Measurements from ENCODE around the gene APMAP. TPM values are rescaled to one million over a fixed set of nuclear protein-coding genes. Genes with fewer than 3 reads are reported as not detected.

APMAP gene
- total RNA-seq, 1 experiment from 2014 or later, result 67.8 TPM

DNA sequence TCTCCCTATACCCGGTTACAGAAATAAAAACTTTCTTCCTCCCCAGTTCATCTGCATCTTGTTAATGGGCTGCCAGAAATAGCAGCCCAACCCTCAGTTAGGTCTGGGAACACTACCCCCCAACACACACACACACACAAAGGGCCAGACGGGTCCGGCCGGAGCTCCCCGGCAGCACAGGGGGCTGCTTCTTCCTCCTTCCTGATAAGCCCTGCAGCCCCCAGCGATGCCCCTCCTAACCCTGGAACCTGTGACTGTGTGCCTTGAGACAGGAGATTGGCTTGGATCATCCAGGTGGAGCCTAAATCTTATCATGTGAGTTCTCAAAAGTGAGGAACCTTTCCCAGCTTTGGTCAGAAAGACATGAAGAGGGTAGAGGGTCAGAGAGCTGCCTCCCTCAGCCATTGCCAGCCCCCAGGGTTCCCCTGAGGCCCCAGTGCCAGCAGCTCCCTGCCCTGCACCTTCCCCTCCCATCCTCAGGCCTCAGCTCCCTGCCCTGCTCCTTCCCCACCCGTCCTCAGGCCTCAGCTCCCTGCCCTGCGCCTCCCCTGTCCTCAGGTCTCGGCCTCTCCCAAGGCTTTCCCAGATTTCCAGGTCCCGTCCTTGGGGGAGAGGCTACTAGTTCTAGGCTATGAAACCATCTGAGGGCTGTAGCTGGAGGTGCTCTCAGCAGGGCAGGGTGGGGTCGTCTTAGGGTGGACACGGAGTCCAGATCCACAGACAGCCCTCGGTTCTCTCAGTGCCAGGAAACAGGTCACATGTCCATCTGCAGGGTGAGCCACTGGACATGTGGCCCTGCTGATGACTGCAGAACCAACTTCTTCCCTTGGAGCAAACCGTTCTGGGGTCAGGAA, 77.9 kb downstream of the APMAP start:
- no peaks in the 10 kb centered on the region for H3K79me1 ChIP-seq (ENCODE audit: insufficient read depth, low read depth, low read length, poor library complexity, severe bottlenecking)
- H4K20me1 ChIP-seq (ENCODE audit: control insufficient read depth, insufficient read depth, insufficient read length), result no peaks in the 10 kb centered on the region
- H4K5ac ChIP-seq (ENCODE audit: insufficient read length, low read depth, low read length), result no peak overlapping the region
- H3K9me3 ChIP-seq (ENCODE audit: control insufficient read depth, low read depth, low read length), result no peaks in the 10 kb centered on the region
- H3K27ac ChIP-seq (ENCODE audit: insufficient read length, low read depth, low read length), result no peak overlapping the region
- H3K23me2 ChIP-seq (ENCODE audit: insufficient read length, low read depth, low read length, poor library complexity, severe bottlenecking), result no peaks in the 10 kb centered on the region
- H3K27ac Mint-ChIP-seq, result no peak overlapping the region
- H2AFZ ChIP-seq (ENCODE audit: low read length), result no peak overlapping the region
- no peak overlapping the region for H4K91ac ChIP-seq (ENCODE audit: insufficient read length, low read depth, low read length)
- 0 out of 2 replicates have a peak, but pooled peaks cover 6% of the 10 kb centered on the region for H3K4me1 ChIP-seq (ENCODE audit: insufficient read depth, low read length)
- H4K8ac ChIP-seq (replicated peaks; ENCODE audit: insufficient read length, low read depth, low read length), result no peak overlapping the region
- peaks cover 18 to 19% of the 10 kb centered on the region in 2 experiments for H3K4me1 Mint-ChIP-seq
- 0 out of 7 replicates have a peak, but pooled peaks cover 0 to 4% (median 0%) of the 10 kb centered on the region in 3 experiments for H3K36me3 Mint-ChIP-seq (ENCODE audit: insufficient read depth in 1 of 3, low read depth in 3 of 3)
- peak overlapping the region; percentile 61 for H3K18ac ChIP-seq (ENCODE audit: insufficient read length, low read depth, low read length)
- H2BK15ac ChIP-seq (ENCODE audit: low read depth, low read length), result no peak overlapping the region
- TF ChIP-seq, protein P1, sequence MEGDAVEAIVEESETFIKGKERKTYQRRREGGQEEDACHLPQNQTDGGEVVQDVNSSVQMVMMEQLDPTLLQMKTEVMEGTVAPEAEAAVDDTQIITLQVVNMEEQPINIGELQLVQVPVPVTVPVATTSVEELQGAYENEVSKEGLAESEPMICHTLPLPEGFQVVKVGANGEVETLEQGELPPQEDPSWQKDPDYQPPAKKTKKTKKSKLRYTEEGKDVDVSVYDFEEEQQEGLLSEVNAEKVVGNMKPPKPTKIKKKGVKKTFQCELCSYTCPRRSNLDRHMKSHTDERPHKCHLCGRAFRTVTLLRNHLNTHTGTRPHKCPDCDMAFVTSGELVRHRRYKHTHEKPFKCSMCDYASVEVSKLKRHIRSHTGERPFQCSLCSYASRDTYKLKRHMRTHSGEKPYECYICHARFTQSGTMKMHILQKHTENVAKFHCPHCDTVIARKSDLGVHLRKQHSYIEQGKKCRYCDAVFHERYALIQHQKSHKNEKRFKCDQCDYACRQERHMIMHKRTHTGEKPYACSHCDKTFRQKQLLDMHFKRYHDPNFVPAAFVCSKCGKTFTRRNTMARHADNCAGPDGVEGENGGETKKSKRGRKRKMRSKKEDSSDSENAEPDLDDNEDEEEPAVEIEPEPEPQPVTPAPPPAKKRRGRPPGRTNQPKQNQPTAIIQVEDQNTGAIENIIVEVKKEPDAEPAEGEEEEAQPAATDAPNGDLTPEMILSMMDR (conservative IDR thresholded peaks at IDR 0.05), result no peak
- no CpG with 5 or more reads among the region's 14 CpGs for WGBS (ENCODE audit: extremely low coverage, insufficient read length, low lambda C conversion rate)
- H3K4me2 ChIP-seq (ENCODE audit: insufficient read depth, insufficient read length, low read length), result no peak overlapping the region
- no peak overlapping the region for H3K23ac ChIP-seq (ENCODE audit: insufficient read length, low read depth, low read length)
- H3K79me2 ChIP-seq (ENCODE audit: insufficient read depth, low read length), result no peaks in the 10 kb centered on the region
- no peak for DNase-seq
- no peak overlapping the region for H3K9ac ChIP-seq (ENCODE audit: extremely low read depth, insufficient read length, low read length)
- peaks cover 0 to 9% of the 10 kb centered on the region in 2 experiments; a peak in 3 of 5 replicates for H3K9me3 Mint-ChIP-seq
- no peak overlapping the region for H3K56ac ChIP-seq (ENCODE audit: insufficient read length, low read depth, low read length)
- H3T11ph ChIP-seq (ENCODE audit: low read length), result no peak overlapping the region
- H2BK20ac ChIP-seq (ENCODE audit: low read depth, low read length, poor library complexity, severe bottlenecking), result no peak overlapping the region
- H3K27me3 Mint-ChIP-seq (ENCODE audit: low read depth), result peaks cover 12% of the 10 kb centered on the region
- H2BK5ac ChIP-seq (ENCODE audit: insufficient read length, low read length), result no peak overlapping the region
- no peak overlapping the region; a peak in 1 of 5 replicates for H3K4me3 Mint-ChIP-seq
- H3K14ac ChIP-seq (ENCODE audit: insufficient read depth, low read length), result no peak overlapping the region
- no peak overlapping the region for H3K4ac ChIP-seq (ENCODE audit: low read depth, low read length)
- no peak overlapping the region for H2AK5ac ChIP-seq (ENCODE audit: insufficient read length, low read length)
- H2BK120ac ChIP-seq (ENCODE audit: low read depth, low read length, poor library complexity, severe bottlenecking), result no peak overlapping the region
- no peaks in the 10 kb centered on the region for H3K27me3 ChIP-seq (ENCODE audit: insufficient read depth, low read length)
- no peak overlapping the region for H2BK12ac ChIP-seq (ENCODE audit: insufficient read length, low read depth, low read length)
